GM11168 (cell line): ENCODE measurements around the gene DIP2C.
"Not testable (repeated sequence)": the region's sequence is repeated elsewhere in the genome, so short reads cannot be mapped to it uniquely, and the experiment has no call there.

Experiments
- in situ Hi-C: fragments of 300-500 bp; cut with MboI; formaldehyde crosslinking; loops from one replicate; pipeline ENCODE4 v1.12.0; 2022; ENCODE audit warnings: low sequenced_read_pairs; ENCODE audit not compliant: unreplicated experiment

Gene DIP2C

GRCh38 chr10:689452-690371 lies at the start of gene DIP2C:
Gene DIP2C (minus strand): TSS chr10:689668. CDS start chr10:689578, 90 bp downstream.
- in situ Hi-C loops, result no loop called here

- in situ Hi-C loops, result no loop called here
These were observed 45.0 kb upstream of the DIP2C start for GRCh38 chr10:734481-734880.

DNA sequence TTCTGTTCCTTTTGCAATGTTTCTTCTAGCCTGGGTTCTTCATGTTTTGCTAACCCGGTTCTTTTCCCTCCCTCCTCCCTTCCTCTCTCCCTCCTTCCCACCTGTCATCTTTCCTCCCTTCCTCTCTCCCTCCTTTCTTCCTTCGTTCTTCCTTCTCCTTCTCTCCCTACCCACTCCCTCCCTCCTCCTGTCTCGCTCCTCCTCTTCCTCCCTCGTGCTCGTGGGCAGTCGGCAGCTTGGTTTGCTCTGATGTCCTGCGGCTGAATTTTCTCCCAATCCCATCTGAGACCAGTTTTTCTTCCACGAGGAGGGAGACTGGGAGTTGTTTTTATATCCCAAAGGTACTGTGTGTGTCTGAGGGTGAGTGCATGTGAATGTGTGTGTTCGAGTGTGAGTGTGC lies 43.6 kb upstream of the DIP2C start:
- in situ Hi-C loops, result no loop called here

DNA sequence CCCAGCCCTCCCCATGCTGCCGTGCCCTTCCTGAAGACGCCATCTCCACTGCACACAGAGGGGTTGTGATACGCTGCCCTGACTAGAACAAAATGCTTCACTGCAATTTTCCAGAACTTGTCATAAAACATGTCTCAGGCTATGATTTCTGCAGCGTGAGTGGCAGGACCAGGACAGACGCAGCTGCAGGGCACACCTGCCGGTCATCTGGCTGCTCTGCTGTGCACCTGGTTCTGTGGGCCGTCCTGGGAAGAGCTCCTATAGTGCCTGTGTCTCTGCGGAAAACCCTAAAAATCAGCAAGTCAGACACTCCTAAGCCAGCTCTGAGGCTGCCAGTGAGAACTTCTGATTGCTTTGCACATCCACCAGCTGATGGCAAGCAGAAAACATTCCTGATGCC lies 39.7 kb upstream of the DIP2C start:
- in situ Hi-C loops, result no loop called here

- in situ Hi-C loops, result no loop called here
These were observed 39.1 kb upstream of the DIP2C start for GRCh38 chr10:728603-729002.

GRCh38 chr10:727162-727790 lies 37.8 kb upstream of the DIP2C start:
- in situ Hi-C loops, result no loop called here

GRCh38 chr10:725786-726185 lies 36.3 kb upstream of the DIP2C start:
- in situ Hi-C loops, result no loop called here

- in situ Hi-C loops, result no loop called here
These were observed 35.8 kb upstream of the DIP2C start for GRCh38 chr10:725302-725701.

DNA sequence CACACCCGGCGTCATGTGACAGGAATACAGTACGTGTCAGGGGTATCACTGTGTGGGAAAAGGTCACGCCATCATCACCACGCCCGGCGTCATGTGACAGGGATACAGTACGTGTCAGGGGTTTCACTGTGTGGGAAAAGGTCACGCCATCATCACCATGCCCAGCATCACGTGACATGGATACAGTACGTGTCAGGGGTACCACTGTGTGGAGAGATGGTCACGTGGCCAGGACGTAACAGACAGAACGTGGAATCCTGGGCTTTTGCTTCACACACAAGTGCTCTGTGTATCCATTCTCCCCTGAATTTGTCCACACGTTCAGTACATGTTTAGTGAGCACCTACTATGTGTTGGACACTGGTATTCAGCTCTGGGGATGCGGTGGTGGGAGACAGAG lies 34.5 kb upstream of the DIP2C start:
- in situ Hi-C loops, result no loop called here

DNA sequence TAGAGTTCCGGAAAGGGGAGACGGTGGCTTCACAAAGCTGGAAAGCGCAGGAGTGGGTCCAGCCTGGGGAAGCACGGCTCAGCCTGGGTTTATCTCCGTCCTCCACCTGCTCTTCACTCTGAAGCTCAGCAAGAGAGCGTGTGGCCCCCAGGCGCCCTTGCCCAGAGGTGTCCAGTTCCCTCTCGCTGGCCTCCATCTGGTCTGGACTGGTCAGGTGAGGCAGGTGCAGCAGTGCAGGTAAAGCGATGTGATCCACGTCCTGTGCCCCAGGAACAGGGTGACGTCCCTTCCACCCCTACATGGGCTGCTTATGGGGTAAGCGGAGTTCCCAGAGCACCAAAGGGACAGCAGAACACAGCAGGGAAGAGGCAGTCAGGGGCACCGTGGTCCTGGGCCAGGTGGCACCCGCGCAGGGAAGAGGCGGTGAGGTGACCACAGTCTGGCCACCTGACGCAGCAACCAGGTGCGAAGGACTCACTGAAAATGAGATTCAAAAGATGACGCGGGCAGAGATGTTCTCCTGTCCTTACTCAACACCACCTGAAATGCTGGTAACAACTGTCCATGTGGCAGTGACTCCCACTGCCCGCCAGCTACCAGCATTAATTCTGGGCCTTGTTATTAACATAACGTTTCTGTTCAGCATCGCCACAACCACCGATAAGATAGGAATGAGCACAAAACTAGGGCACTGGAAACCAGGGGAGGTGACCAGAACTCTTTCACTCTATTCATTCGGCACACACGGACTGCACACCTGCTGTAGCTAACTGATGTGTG lies 33.0 kb upstream of the DIP2C start:
- in situ Hi-C loops, result no loop called here

DNA sequence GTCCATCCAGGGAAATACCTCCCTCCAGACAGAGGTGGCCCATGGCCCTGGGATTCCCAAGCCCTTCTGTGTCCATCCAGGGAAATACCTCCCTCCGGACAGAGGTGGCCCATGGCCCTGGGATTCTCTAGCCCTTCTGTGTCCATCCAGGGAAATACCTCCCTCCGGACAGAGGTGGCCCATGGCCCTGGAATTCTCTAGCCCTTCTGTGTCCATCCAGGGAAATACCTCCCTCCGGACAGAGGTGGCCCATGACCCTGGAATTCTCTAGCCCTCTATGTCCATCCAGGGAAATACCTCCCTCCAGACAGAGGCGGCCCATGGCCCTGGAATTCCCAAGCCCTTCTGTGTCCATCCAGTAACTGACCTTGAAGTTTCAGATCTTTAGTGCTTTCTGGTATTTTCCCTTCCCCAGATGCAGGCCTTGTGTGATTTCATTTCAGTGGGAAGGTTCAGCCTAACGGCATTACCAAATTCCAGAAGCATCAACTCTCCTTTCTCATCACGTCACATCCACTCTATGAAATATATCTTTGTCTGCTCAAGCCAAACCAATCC lies 28.8 kb upstream of the DIP2C start:
- in situ Hi-C loops, result no loop called here

DNA sequence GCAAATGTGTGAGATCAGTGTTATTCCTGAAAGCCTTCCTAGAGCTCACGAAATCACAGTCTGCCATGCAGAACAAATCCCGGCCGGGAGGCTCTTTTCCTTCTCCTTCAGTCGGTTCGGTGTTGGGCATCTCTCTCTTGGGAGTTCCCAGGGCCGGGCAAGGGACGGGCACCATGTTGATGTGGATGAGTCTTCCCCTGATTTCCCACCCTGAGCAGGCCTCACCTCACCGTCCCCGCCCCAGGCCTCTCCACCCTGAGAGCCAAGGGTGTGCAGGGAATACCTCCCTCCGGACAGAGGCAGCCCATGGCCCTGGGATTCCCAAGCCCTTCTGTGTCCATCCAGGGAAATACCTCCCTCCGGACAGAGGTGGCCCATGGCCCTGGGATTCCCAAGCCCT lies 28.0 kb upstream of the DIP2C start:
- in situ Hi-C loops, result no loop called here

GRCh38 chr10:716821-717220 lies 27.4 kb upstream of the DIP2C start:
- in situ Hi-C loops, result no loop called here

GRCh38 chr10:714214-714613 lies 24.7 kb upstream of the DIP2C start:
- in situ Hi-C loops, result loop anchor here (5.0 kb wide), 1 partner anchor 102 kb away; no protein-coding TSS in a partner anchor

GRCh38 chr10:712575-712974 lies 23.1 kb upstream of the DIP2C start:
- in situ Hi-C loops, result loop anchor here (5.0 kb wide), 1 partner anchor 100 kb away; no protein-coding TSS in a partner anchor

DNA sequence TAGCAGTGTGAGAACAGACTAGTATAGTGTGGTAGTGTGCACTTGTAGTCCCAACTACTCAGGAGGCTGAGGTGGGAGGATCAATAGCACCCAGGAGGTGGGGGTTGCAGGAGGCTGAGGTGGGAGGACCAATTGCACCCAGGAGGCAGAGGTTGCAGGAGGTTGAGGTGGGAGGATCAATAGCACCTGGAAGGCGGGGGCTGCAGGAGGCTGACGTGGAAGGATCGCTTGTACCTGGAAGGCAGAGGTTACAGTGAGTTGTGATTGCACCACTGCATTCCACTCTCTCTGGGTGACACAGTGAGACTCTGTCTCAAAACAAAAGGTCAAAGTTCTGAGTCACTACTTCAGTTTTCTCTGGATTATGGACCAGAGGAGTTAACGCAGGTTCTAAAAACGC lies 22.6 kb upstream of the DIP2C start:
- in situ Hi-C loops, result loop anchor here (5.0 kb wide), 1 partner anchor 100 kb away; no protein-coding TSS in a partner anchor

- in situ Hi-C loops, result no loop called here
These were observed 18.4 kb upstream of the DIP2C start for GRCh38 chr10:707861-708260.

DNA sequence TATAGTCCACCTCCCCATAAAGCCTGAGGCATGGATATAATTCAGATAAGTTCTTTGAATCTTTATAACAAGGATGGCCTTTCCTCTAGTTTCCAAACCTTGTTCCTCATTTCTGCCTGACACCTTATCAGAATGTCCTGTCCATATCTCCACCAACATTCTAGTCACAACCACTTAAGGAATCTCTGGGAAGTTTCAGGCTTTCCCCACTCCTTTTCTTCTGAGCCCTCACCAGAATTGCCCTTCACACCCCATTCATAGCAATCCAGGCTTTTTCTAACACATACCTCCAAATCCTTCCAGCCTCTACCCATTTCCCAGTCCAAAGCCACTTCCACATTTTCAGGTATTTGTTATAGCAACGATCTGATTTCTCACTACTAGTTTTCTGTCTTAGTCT lies 18.0 kb upstream of the DIP2C start:
- in situ Hi-C loops, result no loop called here

- in situ Hi-C loops, result no loop called here
These were observed 13.7 kb upstream of the DIP2C start for GRCh38 chr10:703118-703517.

DNA sequence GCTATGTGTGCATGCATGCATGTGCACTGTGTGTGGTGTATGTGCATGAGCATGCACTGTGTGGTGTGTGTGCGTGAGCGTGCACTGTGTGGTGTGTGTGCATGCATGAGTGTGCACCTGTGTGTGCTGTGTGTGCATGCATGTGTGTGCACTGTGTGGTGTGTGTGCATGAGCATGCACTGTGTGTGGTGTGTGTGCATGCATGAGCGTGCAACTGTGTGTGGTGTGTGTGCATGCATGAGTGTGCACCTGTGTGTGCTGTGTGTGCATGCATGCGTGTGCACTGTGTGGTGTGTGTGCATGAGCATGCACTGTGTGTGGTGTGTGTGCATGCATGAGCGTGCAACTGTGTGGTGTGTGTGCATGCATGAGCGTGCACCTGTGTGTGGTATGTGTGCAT lies 10.7 kb upstream of the DIP2C start:
- in situ Hi-C loops, result not testable (repeated sequence)
